GM12878 (cell line): Measurements from ENCODE around the gene RFX5. TPM values are rescaled to one million over a fixed set of nuclear protein-coding genes. Genes with fewer than 3 reads are reported as not detected.

Source experiments
- ATAC-seq: fragments of 200-7000 bp; cut with Tn5 transposase; 3 replicates; pipeline ENCODE4 v1.9.1; 2020; ENCODE audit warnings: mild to moderate bottlenecking, moderate library complexity
- BruUV-seq: library from RNA; stranded (reverse); fragments of 400-500 nt; replicated peaks from 2 replicates; lab custom pipeline; 2021; lab: Mats Ljungman, UMichigan
- CTCF ChIA-PET: fragments of 300-600 bp; sonication (Branson Sonifier 250); formaldehyde crosslinking; extraction: SDS; loops from one replicate; lab custom pipeline; 2021; ENCODE audit warnings: inconsistent platforms; lab: Yijun Ruan, JAX
- POLR2A ChIA-PET: fragments of 350-600 bp; formaldehyde crosslinking; extraction: SDS; loops from one replicate; lab custom pipeline; 2021; ENCODE audit warnings: inconsistent platforms; lab: Charles Lee
- RAD21 ChIA-PET: fragments of 300-600 bp; sonication (Branson Sonifier 250); formaldehyde crosslinking; loops from one replicate; lab custom pipeline; 2023; ENCODE audit warnings: antibody characterized with exemption; ENCODE audit not compliant: unreplicated experiment; lab: Charles Lee
- SMC1A ChIA-PET: fragments of 300-600 bp; sonication (Branson Sonifier 250); formaldehyde crosslinking; loops from one replicate; lab custom pipeline; 2023; ENCODE audit not compliant: unreplicated experiment, uncharacterized antibody; lab: Charles Lee
- DNase-seq: peaks from one replicate; pipeline ENCODE4 v3.0.0-alpha.2; 2011; ENCODE audit warnings: low read depth, low spot score
- FAIRE-seq: peaks from 3 replicates; lab custom pipeline; 2011; peaks lifted over from hg19 to GRCh38; lab: Jason Lieb, UNC
- H2AFZ ChIP-seq: 2 replicates; pipeline ENCODE4 v1.6.0; 2011; ENCODE audit warnings: low read depth, low read length, control low read depth; ENCODE audit not compliant: control insufficient read depth
- H3K27ac ChIP-seq: 2 replicates; pipeline ENCODE4 v1.5.1; 2011; ENCODE audit warnings: control low read depth; ENCODE audit not compliant: control insufficient read depth, insufficient read depth
- H3K27me3 ChIP-seq, 2 experiments: replicated peaks in 1 of 2; 2 replicates each; pipeline versions ENCODE4 v1.6.0 to v1.6.1; 2011; ENCODE audit warnings: low read length in 1 of 2; ENCODE audit not compliant: control insufficient read depth in 2 of 2, insufficient read depth in 2 of 2
- H3K36me3 ChIP-seq, 2 experiments: 2 replicates each; pipeline ENCODE4 v1.5.1; 2011; ENCODE audit warnings: low read length in 1 of 2; ENCODE audit not compliant: control insufficient read depth in 2 of 2, insufficient read depth in 2 of 2
- H3K4me1 ChIP-seq: 2 replicates; pipeline ENCODE4 v1.6.1; 2011; ENCODE audit warnings: mild to moderate bottlenecking, low read length, moderate library complexity, mixed read lengths; ENCODE audit not compliant: control insufficient read depth, insufficient read depth
- H3K4me2 ChIP-seq: 2 replicates; pipeline ENCODE4 v1.6.0; 2011; ENCODE audit warnings: control low read depth; ENCODE audit not compliant: control insufficient read depth, insufficient read depth
- H3K4me3 ChIP-seq: fragments of 200-600 bp; sonication (generic); 2 replicates; pipeline ENCODE4 v1.5.1; 2016
- H3K79me2 ChIP-seq: 2 replicates; pipeline ENCODE4 v1.6.0; 2011; ENCODE audit warnings: low read length; ENCODE audit not compliant: control insufficient read depth, insufficient read depth
- H3K9ac ChIP-seq: 2 replicates; pipeline ENCODE4 v1.8.0; 2011; ENCODE audit warnings: low read length, control low read depth, mixed read lengths; ENCODE audit not compliant: control insufficient read depth, insufficient read depth
- H3K9me3 ChIP-seq: replicated peaks from 3 replicates; pipeline ENCODE4 v1.5.1; 2011; ENCODE audit warnings: mild to moderate bottlenecking, low read length; ENCODE audit not compliant: control insufficient read depth, insufficient read depth
- H4K20me1 ChIP-seq: 2 replicates; pipeline ENCODE4 v1.6.0; 2011; ENCODE audit not compliant: control insufficient read depth, insufficient read depth
- BHLHE40 ChIP-seq, 2 experiments: fragments of 450-650 bp in 1 of 2; IDR thresholded peaks; 2 replicates each; pipeline ENCODE4 v1.6.1; 2011 to 2017; ENCODE audit warnings: low read depth in 2 of 2, borderline replicate concordance in 1 of 2, improper control_type of control experiment in 1 of 2, low read length in 1 of 2, mild to moderate bottlenecking in 1 of 2
- BMI1 ChIP-seq: fragments of 450-650 bp; IDR thresholded peaks from 2 replicates; pipeline ENCODE4 v1.6.1; 2016; ENCODE audit warnings: mild to moderate bottlenecking, moderate library complexity, borderline replicate concordance
- CTCF ChIP-seq, 3 experiments: IDR thresholded peaks in 2 of 3; conservative IDR thresholded peaks in 1 of 3; 2 replicates each; pipeline ENCODE4 v1.5.1; 2011; ENCODE audit warnings: low read depth in 3 of 3, low read length in 3 of 3, mild to moderate bottlenecking in 3 of 3, control low read depth in 2 of 3, moderate library complexity in 2 of 3, inconsistent platforms in 1 of 3, mixed read lengths in 1 of 3; ENCODE audit not compliant: control insufficient read depth in 2 of 3, insufficient read depth in 1 of 3; ENCODE audit errors: extremely low read depth in 1 of 3
- EED ChIP-seq: sonication (generic); IDR thresholded peaks from 2 replicates; pipeline ENCODE4 v1.6.1; 2016; ENCODE audit warnings: antibody characterized with exemption, low read depth
- FOXM1 ChIP-seq: IDR thresholded peaks from 2 replicates; pipeline ENCODE4 v1.6.1; 2012; ENCODE audit warnings: low read depth, mild to moderate bottlenecking, inconsistent platforms, low read length, moderate library complexity
- GATAD2B ChIP-seq: fragments of 450-650 bp; conservative IDR thresholded peaks from 2 replicates; pipeline ENCODE4 v1.6.1; 2017; ENCODE audit warnings: low read depth, mild to moderate bottlenecking, moderate library complexity
- HSF1 ChIP-seq: fragments of 150-350 bp; IDR thresholded peaks from 2 replicates; pipeline ENCODE4 v1.6.1; 2014; ENCODE audit warnings: mild to moderate bottlenecking, low read depth, low read length
- MAX ChIP-seq: IDR thresholded peaks from 2 replicates; pipeline ENCODE4 v1.6.1; 2012; ENCODE audit warnings: low read depth, low read length, improper control_type of control experiment
- NFXL1 ChIP-seq: fragments of 450-650 bp; IDR thresholded peaks from 2 replicates; pipeline ENCODE4 v1.6.1; 2017; ENCODE audit warnings: antibody characterized with exemption, mild to moderate bottlenecking, borderline replicate concordance
- NR2F1 ChIP-seq: fragments of 450-650 bp; conservative IDR thresholded peaks from 2 replicates; pipeline ENCODE4 v1.6.1; 2017; ENCODE audit warnings: mild to moderate bottlenecking
- PAX5 ChIP-seq: IDR thresholded peaks from 2 replicates; pipeline ENCODE4 v1.6.1; 2011; ENCODE audit warnings: low read depth, low read length, borderline replicate concordance
- RFX5 ChIP-seq: IDR thresholded peaks from 2 replicates; pipeline ENCODE4 v1.6.1; 2011; ENCODE audit warnings: low read depth, low read length, improper control_type of control experiment
- SIN3A ChIP-seq: IDR thresholded peaks from 2 replicates; pipeline ENCODE4 v1.6.1; 2012; ENCODE audit warnings: low read depth, low read length, improper control_type of control experiment
- SMAD1 ChIP-seq: fragments of 450-650 bp; IDR thresholded peaks from 2 replicates; pipeline ENCODE4 v1.6.1; 2018; ENCODE audit warnings: mild to moderate bottlenecking, low read depth; ENCODE audit not compliant: partially characterized antibody
- SPI1 ChIP-seq: IDR thresholded peaks from 2 replicates; pipeline ENCODE4 v1.6.1; 2011; ENCODE audit warnings: low read depth, mild to moderate bottlenecking, low read length, moderate library complexity, borderline replicate concordance; ENCODE audit not compliant: insufficient read depth
- SREBF1 ChIP-seq: IDR thresholded peaks from 2 replicates; pipeline ENCODE4 v1.6.1; 2012; ENCODE audit warnings: mild to moderate bottlenecking, low read length
- SREBF2 ChIP-seq: IDR thresholded peaks from 2 replicates; pipeline ENCODE4 v1.6.1; 2012; ENCODE audit warnings: mild to moderate bottlenecking, low read length
- YY1 ChIP-seq: IDR thresholded peaks from 2 replicates; pipeline ENCODE4 v1.6.1; 2011; ENCODE audit warnings: low read depth, mild to moderate bottlenecking, low read length
- ZSCAN29 ChIP-seq: fragments of 450-650 bp; IDR thresholded peaks from 2 replicates; pipeline ENCODE4 v1.6.1; 2017; ENCODE audit warnings: mild to moderate bottlenecking, moderate library complexity
- WGBS: methylation state at CpG from one replicate; pipeline ENCODE4 v1.1.6; 2016; ENCODE audit warnings: low lambda C conversion rate; ENCODE audit not compliant: insufficient replicate concordance, insufficient coverage; ENCODE audit errors: missing lambda C conversion rate; 5-methylcytosine and 5-hydroxymethylcytosine counted together
- in situ Hi-C: fragments of 300-500 bp; cut with MboI; formaldehyde crosslinking; loops from 9 replicates; pipeline ENCODE4 v1.14.3; 2018; ENCODE audit warnings: mixed read lengths
- intact Hi-C: fragments of 100-400 bp; cut with micrococcal nuclease; formaldehyde crosslinking; loops from one replicate; pipeline ENCODE4 v1.14.2; 2022; ENCODE audit not compliant: unreplicated experiment
- polyA plus RNA-seq, 11 experiments: library from polyadenylated mRNA; depleted of rRNA in 4 of 11; unstranded in 6 of 11; stranded (reverse) in 5 of 11; fragments of >200 nt; fragmentation: Nextera tagmentation in 4 of 11; fragmentation: Illumina TruSeq in 1 of 11; extraction: Ambion mirVana in 4 of 11; extraction: Trizol in 1 of 11; gene quantifications; 1 replicate in 1 of 11; 2 replicates in 10 of 11; pipeline versions ENCODE4 v1.2.1 to v1.2.3, GENCODE V29; 2011 to 2016; ENCODE audit warnings: inconsistent platforms in 2 of 11, missing spikeins in 2 of 11, low read depth in 1 of 11
- total RNA-seq, 4 experiments: library from RNA; depleted of rRNA in 3 of 4; stranded (reverse); fragments of >200 nt in 3 of 4; fragmentation: Illumina TruSeq in 1 of 4; extraction: Trizol in 1 of 4; gene quantifications; 2 replicates each; pipeline versions ENCODE4 v1.2.1 to v1.2.3, GENCODE V29; 2013 to 2021

Gene RFX5
- total and polyA plus RNA-seq, 10 of the 15 experiments (the other 5 are each of a cell fraction or from before 2014, with no cell fraction given) = 14.1 to 198 (median 124) TPM

GRCh38 chr1:151346082-151346768 lies 827 bp downstream of the RFX5 start:
- Histone ChIP-seq H3K4me2 (peak overlapping the region; percentile 98), H3K9ac (peak overlapping the region; percentile 94), H3K36me3 (peaks cover 14 to 19% of the 10 kb centered on the region in 2 experiments), H3K4me1 (peaks cover 7% of the 10 kb centered on the region), H3K79me2 (peaks cover 23% of the 10 kb centered on the region), H4K20me1 (no peaks in the 10 kb centered on the region), H3K27ac (peak overlapping the region; percentile 99), H3K27me3 (no peaks in the 10 kb centered on the region), H2AFZ (no peak overlapping the region), H3K4me3 (peak overlapping the region; percentile 81), H3K9me3 (no peaks in the 10 kb centered on the region; the same call in 2 of the 3 replicates)
- ATAC-seq (no peak; the same call in none of the 3 replicates), DNase-seq (no peak), FAIRE-seq (no peak)
- POLR2A ChIA-PET = interaction anchor here (0.7 to 10.9 kb wide), 4 partner anchors 10 to 284 kb away, joined by 3 to 110 read pairs (median 4); partner anchors contain the start of genes PI4KB and ZNF687
- in situ Hi-C loops (no loop called here), intact Hi-C loops (loop anchor here (1.0 to 2.0 kb wide), 2 partner anchors 53 to 65 kb away; partner anchors contain the start of gene PSMB4)
- TSS peak; percentile 86 for BruUV-seq
- RAD21 ChIA-PET = interaction anchor here (1.0 to 2.2 kb wide), 4 partner anchors 45 to 98 kb away, joined by 3 to 9 read pairs (median 4); partner anchors contain the start of gene ZNF687
- CTCF ChIA-PET = interaction anchor here (1.6 to 8.9 kb wide), 4 partner anchors 19 to 98 kb away, joined by 6 to 164 read pairs (median 8); partner anchors contain the start of genes PI4KB and PSMB4
- SMC1A ChIA-PET = interaction anchor here (0.7 to 2.7 kb wide), 3 partner anchors 19 to 45 kb away, joined by 3 to 13 read pairs (median 10); partner anchors contain the start of gene PI4KB
- 3% methylated on average over 7 of the region's 7 CpGs for WGBS
- TF ChIP-seq NFXL1 (no peak), FOXM1 (no peak), CTCF (IDR thresholded peaks at IDR 0.05 in 2 of 3, conservative IDR thresholded peaks at IDR 0.05 in 1 of 3; ENCODE audit: control insufficient read depth in 2 of 3, extremely low read depth in 1 of 3, insufficient read depth in 1 of 3, low read depth in 3 of 3, low read length in 3 of 3) (peak in 1 of 3 experiments; percentile 35; a peak in 1 of 6 replicates), YY1 (peak; percentile 33; the same call in 1 of the 2 replicates), SREBF1 (no peak), SIN3A (no peak), EED (no peak), PAX5 (no peak), GATAD2B (no peak), SREBF2 (no peak), BMI1 (no peak), RFX5 (no peak), ZSCAN29 (no peak), SPI1 (no peak), SMAD1 (no peak), MAX (no peak), BHLHE40 (IDR thresholded peaks at IDR 0.05; ENCODE audit: borderline replicate concordance in 1 of 2, low read depth in 2 of 2, low read length in 1 of 2) (no peak), NR2F1 (no peak), HSF1 (no peak)
